HG02623 (cell line): Measurements from ENCODE around the gene LHFPL2.

ENCODE experiments used
- ATAC-seq: cut with Tn5 transposase; IDR thresholded peaks from one replicate; pipeline ENCODE4 v1.9.1; 2021; ENCODE audit warnings: moderate library complexity; ENCODE audit not compliant: unreplicated experiment

The LHFPL2 gene

GRCh38 chr5:78644741-78645300 is 3.8 kb downstream of the LHFPL2 start:
- ATAC-seq: no peak

GRCh38 chr5:78644129-78644528 is 4.4 kb downstream of the LHFPL2 start:
- ATAC-seq: no peak

DNA sequence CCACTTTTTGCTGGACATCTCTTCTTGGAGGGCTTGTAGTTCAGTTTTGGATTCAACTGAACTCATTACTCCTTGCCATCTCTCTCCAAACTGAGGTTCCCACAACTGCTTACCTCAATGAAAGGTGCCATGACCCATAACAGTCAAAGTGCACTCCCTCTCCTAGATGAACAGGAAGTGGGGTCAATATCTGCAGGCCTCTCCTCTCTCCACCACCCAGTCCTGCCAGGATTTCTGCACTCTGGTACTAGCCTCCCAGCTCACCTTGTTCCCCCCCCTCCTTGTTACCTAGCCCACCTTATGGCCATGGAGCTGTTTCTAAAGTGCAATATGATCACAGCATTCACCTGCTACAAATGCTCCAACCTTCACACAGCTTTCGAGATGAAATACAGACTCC is 5.9 kb downstream of the LHFPL2 start:
- ATAC-seq: no peak

DNA sequence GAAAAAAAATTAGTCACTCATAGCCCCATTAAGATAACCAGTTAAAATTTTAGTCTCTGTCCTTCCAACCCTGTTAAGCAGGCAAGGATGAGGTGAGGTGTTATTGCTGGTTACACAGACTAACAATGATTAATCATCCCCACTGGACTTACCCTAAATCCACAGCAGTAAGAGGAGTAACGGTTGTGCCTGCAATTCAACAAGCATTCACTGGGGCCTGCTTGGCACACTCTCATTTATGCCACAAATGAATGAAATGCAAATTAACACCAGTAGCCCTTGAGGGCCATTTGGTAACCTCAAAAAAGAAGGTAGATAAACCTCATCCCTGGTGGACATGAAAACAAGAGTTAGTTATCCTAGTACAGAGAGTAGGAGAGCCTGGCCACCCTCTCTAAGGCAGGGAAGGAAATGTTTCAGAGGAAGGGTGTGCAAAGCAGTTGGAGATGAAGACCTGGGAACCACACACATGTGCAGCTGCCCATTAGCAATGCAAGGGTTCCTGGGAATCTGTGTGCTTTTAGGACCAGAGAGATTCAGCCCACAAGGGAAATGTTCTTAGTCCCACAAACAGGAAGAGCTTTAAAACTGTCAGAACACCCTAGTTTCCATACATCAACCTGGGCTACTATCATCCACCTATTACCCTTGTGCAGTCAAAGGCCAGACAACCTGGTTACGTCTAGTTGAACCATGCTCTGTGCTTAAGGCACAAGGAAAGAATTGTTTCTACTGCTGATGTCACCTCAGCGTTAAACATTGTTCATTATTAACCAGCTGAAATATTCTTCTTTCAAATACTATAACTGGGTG is 7.7 kb downstream of the LHFPL2 start:
- ATAC-seq: peak; percentile 56

DNA sequence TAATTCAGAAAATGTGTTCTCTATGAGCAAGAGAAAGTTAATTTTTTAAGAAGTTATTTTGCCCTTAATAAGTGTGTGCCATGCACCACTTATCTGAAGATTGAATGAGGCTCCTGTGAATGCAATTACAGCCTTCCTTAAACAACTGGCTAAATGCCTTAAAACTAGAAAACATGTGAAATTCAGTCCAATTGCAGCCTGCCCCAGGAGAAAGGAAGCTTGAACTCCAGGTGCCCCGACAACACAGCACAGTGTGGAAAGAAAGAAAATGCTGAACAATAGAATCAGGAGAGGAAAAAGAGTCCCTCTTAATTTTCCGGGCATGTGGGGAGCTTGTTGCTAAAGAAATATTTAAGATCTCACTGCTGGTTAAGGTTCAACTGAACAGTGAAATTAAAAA is 8.8 kb downstream of the LHFPL2 start:
- no peak for ATAC-seq

GRCh38 chr5:78638973-78639669 is 9.5 kb downstream of the LHFPL2 start:
- ATAC-seq: no peak

DNA sequence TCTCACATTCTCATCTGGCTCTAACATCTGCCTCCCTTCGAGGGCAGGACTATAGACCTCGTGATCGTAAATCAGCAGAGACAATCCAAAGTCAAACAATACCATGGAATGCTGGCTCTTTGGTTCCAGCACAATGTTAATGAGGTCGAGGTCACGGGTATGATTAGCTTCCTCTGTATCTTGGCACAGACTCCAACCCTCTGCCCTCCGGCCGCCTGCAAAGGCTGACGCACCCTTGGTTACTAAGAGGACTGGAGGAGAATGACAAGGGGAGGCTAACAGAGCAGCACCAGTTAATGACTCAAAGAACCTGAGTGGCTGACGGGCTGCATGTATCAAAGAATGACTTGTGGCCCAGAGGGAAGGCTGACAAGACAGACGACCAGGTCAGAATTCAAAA is 10.1 kb downstream of the LHFPL2 start:
- ATAC-seq: no peak

- ATAC-seq: no peak
These were observed 11.1 kb downstream of the LHFPL2 start for GRCh38 chr5:78637468-78637867.

GRCh38 chr5:78636682-78637081 is 11.9 kb downstream of the LHFPL2 start:
- ATAC-seq: no peak

- no peak for ATAC-seq
These were observed 13.9 kb downstream of the LHFPL2 start for GRCh38 chr5:78634634-78635033.

DNA sequence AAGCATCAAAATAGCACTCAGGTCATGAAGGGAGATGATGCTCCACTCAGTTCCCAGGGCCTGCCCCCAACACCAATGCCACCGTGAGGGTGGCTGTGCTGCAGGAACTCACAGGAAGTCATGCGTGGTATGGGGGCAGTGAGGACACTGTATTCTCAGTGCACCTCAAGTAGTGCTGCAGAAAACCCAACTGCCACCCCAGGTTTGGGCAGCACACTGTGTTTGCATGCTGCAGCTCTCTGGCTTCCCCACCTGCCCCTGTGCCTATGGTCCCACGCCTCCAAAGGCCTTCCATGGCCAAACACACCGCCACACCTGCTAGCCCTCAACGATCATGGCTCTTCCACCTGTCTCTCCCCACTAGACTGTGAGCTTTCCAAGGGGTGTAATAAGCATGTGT is 14.3 kb downstream of the LHFPL2 start:
- no peak for ATAC-seq

- no peak for ATAC-seq
These were observed 14.9 kb downstream of the LHFPL2 start for GRCh38 chr5:78633700-78634099.

DNA sequence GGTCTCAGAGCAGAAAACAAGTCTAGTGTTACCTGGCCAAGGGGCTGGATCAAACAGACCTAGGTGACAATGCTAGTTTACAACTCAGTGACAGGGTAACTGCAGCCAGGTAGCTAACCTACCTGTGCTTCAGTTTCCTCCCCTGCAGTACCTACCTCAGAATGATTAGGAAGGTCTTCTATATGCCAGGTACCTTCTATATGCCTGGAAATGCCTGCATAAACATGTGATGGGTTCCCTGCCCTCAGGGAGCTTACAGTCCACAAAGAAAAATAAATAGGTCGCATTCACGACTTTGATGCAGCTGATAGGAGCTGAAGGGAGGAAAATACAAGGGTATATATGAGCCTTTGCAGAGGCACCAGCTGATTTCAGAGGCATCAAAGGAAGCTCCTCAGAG is 16.1 kb downstream of the LHFPL2 start:
- ATAC-seq: no peak

DNA sequence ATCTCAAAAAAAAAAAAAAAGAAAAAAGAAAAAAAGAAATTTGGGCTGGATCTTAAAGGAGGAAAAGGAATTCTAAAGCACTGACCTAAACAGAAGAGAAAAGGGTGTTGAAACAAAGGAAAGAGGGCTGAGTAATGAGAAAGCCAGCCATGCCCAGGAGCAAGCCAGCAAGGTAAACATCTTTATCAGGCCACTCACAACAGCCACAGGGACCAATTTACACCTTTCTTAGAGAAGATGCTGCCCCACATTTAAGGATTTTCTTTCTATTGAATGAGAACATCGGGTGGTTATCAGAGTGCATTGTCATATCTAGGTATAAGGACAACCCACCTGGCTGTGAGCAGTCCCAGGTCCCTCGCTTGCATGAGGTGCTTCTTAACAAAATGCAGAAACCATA is 16.6 kb downstream of the LHFPL2 start:
- no peak for ATAC-seq

- ATAC-seq: no peak
These were observed 18.5 kb downstream of the LHFPL2 start for GRCh38 chr5:78630047-78630446.

- no peak for ATAC-seq
These were observed 18.9 kb downstream of the LHFPL2 start for GRCh38 chr5:78629624-78630023.

DNA sequence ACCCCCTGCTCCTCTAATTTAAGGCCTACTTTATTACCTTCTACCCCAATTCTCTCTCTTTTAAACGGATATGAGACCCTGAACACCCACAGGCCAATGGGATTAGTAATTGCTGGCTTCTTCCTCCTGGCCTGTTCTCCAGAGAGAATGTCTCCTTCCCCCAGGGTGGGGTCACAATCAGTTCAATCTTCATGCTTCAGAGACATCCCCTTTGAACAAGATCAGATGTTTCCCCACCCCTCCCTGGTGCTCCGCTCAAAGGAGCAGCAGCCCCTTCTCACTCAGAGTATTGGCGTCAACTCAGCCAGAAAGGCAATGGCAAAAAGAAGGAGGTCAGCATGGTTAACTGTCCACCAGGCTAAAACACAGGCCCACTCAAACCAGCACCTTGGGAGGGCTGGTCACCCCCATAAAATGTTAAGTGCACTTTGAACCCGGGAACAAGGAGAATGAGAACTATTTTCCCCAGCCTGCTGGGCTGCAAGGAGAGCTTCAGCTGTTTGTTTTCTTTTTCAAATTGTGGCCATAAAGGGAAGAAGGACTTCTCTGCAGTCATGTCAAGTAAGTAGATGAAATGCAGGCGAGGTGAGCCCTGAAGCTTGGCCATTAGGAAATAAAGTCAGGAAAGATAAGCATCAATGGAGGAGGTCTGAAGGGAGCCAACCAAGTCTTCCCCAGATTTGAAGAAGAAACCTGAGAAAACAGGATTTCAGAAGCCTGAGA is 20.1 kb downstream of the LHFPL2 start:
- no peak for ATAC-seq

DNA sequence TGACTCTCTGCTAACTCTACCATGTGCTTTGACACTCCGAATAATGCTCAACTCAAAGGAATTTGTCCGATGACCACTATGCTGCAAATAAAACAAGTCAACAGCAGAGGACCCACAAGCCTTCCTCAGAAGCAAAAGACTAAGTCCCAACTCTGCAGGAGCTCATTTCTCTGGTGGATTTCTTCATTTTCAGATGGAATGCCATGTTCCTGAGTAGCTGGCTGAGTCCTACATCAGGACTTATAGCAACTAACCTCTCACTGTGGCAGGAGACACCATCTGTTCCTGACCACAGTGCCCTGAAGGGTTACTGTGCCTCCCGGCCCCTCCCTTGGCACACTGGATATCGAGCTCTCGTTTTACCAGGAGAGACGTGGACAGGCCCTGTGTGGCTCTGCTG is 20.8 kb downstream of the LHFPL2 start:
- no peak for ATAC-seq

DNA sequence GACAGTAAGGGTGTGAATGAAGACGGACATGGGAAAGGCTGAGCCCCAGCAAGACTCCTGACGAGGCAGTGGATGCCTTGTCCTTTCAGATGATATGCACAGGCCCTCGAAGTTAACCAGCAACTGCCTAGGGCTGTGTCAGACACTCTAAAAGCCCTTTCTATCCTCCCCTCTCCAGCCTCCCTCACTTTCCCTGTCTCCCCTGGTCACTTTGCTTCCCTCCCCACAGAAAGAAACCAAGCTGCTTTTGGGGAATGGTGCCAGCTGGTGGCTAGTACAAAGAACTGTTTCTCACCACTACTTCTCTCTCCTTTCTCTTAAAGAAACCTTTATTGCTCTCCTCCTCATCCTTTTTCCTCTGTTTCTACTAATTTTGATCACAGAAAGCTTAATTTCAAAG is 21.4 kb downstream of the LHFPL2 start:
- ATAC-seq: no peak

DNA sequence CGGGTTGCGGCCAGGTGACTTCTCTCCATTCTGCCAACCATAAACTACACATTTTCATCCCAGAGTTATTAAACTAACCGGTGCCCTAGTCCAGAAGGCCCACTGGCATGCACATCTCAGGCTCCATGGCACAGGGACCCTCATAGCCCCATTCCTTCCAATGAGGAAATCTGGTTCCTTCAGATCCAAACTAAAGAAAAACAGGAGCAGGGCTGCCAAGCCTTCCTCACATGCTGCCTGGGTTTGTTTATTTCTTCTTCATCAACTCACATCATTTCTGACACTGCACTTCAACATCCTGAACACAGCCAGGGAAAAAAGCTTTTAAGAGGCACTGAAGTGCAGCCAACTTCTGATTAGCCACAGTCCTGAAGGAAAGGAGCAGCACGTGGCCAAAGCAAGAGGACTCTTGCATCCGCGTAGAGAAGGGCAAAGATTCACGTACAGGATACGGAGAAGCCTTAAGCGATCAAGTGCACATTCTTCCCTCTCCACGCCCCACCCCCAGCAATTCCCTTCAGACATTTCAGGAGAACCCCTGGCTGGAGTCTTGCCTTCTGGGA is 22.5 kb downstream of the LHFPL2 start:
- no peak for ATAC-seq

GRCh38 chr5:78624992-78625391 is 23.6 kb downstream of the LHFPL2 start:
- ATAC-seq: no peak
